ENCODE results near the gene ECT2.

ECT2 gene

DNA sequence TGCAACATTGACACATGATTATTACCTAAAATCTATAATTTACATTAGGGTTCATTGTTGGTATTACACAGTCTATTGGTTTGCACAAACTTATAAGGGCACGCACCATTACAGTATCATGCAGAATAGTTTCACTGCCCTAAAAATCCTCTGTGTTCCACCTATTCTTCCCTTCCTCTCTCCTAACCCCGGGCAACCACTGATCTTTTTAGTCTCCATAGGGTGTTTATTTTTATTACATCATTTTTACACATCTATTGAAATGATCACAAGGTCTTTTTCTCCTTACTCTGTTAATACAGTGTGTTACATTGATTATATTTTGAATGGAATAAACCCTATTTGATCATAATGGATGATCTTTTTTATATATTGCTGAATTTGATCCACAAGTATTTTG is 15.5 kb upstream of the ECT2 start:
- no peak for DNase-seq (ENCODE audit: low read depth)

DNA sequence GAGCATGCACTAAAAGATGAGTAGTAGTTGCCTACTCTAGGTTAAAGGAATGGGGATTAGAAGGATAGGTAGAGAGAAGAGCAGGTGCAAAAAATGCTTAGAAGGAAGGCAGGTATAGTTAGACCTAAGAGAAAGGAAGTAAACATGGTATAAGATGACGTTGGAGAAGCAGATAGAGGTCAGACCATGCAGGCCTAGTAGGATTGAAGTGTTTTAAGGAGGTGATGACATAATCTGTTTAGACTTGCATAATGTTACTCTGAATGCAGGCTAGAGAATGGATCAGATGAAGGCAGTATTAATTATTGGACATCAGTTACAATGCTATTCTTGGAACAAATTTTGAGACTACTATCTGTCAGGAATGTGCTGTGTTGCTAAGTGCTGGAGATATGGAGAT is 11.1 kb upstream of the ECT2 start:
- no peak for DNase-seq (ENCODE audit: low read depth)

DNA sequence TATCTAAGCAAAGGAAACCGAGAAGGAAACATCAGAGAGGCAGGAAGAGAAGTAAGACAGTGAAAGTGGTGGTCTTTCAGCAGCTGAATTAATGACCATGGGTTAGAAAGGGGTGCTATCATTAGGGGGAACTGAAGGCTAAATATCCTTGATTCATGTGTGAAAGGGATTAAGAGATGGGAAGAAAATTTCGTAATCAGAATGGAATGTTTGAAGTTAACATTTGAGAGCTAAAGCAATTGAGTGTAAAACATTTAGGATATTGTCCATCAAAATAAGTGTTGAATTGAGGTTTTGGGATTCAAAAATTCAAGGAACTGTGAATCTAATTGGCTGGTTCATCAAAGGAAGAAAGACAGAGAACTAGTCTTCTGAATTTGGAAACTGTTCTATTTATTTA is 4.1 kb upstream of the ECT2 start:
- no peak for DNase-seq (ENCODE audit: low read depth)

DNA sequence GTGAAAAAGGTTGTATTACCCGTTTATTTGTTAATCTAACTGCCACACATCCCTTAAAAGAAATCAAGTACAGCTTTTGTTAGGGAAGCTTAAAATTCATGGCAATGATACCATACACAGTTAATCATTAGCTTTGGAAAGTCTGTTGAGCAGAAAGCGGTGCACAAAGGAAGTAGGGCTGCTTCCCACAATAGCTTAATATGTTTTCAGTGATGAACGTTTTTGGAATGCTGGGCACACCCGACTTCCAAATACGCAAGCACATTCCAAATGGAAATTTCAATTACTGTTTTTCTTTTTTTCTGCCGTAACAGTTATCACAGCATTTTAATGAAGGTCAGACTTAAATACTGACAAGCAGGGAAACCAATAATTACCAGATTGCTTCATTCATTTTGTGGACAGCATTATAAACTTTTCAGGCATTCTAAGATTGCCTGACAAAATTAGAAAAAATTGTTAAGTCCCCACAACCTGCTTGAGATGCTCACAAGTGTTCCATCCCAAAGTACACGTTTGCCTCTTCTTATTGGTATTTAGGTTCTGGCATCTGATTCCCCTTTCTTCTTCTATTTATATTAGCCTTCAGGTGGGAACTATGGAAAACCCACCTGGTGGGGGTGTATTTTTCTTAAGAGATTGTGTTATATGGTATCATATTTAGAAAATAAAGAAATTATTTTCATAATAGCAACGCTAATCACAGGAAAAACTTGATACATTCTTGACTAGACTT is 1.1 kb upstream of the ECT2 start:
- peak; percentile 88 for DNase-seq (ENCODE audit: low read depth)

DNA sequence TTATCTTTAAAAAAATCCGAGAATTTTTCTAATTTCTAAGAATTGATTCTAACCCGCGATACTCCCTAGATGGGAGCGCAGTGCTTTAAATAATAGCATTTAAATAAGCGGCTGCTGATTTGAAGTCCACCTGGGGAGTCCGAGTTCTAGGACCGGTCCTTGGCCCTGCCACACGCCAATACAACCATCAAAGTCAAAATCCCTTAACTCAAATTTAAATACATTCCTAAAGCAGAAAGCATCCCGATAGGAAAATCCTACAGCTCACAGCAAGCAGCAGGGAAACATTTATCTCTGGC is 508 bp upstream of the ECT2 start:
- DNase-seq (ENCODE audit: low read depth): no peak

DNA sequence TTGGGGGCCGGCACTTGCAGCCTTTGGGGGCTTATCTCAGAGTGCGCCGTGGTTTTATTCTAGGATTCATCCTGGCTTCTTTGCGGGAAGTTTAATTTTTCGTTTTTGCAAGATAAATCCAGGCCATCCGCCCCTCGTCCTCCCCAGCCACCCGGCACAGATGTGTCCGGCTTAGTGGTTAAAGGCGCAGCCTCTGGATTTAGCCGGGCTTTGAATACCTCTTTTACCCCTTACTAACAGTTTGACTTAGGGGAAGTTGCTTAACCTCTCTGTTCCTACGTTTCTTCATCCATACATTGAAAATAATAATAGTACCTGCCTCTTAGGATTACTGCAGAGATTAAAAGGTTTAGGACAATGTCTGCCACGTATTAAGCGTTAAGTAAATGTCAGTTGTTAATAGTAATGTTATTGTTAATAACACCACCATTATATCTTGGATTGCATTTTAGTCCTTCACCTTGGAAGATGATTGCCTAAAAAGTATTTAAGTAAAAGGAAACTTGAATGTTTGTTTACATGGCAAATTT is 714 bp downstream of the ECT2 start:
- peak; percentile 6 for DNase-seq (ENCODE audit: low read depth)

DNA sequence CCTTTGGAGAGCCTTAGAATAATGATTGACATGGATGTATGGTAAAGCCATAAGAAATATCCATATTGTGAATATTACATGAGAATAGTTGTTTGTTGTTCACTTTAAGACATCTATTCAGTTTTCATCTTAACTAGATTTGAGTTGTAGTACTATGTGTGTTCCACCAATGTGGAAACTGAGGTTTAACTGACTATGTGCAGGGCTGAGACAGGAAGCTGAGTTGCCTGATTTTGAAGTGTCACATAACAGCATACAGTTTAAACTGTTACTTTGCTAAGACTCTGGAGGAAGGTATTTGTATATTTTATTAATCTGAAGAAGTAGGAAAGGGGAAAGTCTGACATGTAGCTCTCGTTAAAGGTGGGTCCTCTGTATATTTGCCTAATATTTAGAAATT is 2.1 kb downstream of the ECT2 start:
- no peak for DNase-seq (ENCODE audit: low read depth)

DNA sequence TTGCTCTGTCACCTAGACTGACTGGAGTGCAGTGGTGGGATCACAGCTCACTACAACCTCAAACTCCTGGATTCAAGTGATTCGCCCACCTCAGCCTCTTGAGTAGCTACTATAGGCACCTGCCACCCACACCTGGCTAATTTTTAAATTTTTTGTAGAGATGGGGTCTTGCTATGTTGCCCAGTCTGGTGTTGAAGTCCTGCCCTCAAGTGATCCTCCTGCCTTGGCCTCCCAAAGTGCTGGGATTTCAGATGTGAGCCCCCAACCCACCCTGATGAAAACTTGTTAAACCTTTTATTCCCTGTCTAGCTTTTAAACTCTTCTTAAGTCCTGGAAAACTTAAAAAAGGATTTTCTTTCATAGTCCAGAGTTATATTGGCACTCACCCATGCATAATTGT is 2.6 kb downstream of the ECT2 start:
- DNase-seq (ENCODE audit: low read depth): no peak

DNA sequence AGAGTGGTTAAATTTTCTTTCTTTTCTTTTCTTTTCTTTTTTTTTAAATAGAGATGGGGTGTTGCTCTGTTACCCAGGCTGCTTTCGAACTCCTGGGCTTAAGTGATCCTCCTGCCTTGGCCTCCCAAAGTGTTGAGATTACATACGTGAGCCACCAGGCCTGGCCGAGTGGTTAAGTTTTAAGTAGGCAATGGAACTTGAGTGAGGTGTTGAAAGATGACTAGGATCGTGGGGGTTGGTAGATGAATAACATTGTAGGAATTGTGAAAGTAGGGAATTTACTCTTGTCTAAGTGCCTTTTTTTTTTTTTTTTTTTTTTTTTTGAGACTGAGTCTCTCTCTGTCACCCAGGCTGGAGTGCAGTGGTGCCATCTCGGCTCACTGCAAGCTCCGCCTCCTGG is 9.9 kb downstream of the ECT2 start:
- peak; percentile 13 for DNase-seq (ENCODE audit: low read depth)

DNA sequence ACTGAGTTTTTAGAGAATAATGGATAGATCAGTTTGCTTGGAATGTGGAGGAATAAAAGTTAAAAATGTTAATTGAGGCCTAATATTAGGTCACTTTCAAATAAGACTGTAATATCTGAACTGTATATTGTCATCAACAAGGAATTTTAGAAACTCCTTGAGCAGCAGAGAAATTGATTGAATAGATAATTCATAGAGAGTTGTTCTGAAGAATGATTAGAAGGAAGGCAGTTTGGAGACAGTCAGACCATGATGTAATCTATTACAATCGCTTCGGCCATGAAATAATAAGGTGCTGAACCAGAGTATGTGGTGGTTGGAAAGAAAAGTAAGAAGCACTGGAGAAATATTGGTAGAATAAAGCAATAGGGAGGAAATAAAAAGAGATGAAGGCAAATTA is 15.7 kb downstream of the ECT2 start:
- DNase-seq (ENCODE audit: low read depth): no peak

DNA sequence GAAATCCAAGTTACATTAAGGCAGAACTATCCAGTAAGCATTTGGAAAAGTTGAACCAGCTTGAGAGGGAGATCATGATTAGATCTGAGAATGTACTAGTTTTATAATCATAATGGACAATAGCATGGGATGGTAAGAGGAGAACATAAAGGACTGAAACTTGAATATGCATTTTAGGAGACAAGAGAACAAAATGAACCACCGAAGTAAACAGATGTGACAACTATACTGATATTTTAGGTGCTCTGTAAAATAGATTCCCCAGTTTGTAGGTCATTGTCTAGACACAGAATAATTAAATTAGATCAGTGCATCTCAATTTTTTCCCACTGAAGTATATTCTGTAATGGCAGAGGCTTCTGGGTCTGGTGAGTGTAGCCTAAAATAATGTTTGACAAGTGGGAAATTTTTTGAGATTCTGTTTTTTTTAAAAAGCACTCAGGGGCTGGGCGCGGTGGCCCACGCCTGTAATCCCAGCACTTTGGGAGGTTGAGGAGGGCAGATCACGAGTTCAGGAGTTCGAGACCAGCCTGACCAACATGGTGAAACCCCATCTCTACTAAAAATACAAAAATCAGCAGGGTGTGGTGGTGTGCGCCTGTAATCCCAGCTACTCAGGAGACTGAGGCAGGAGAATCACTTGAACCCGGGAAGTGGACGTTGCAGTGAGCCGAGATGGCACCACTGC is 16.3 kb downstream of the ECT2 start:
- no peak for DNase-seq (ENCODE audit: low read depth)

DNA sequence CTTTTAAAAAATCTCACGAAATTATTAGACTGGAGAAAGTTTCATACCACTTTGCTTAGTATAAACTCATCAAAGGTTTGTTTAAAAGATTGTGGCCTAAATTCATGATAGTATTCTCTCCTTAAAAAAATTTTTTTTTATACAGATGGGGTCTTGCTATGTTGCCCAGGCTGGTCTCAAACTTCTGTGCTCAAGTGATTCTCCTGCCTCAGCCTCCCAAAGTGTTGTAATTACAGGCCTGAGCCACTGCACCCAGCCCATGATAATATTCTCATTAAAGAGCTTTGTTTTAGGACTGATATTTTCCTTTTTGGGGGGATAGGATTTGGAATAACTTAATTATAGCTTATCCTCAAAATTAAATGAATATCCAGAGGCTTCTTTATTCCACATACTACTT is 19.9 kb downstream of the ECT2 start:
- DNase-seq (ENCODE audit: low read depth): no peak

DNA sequence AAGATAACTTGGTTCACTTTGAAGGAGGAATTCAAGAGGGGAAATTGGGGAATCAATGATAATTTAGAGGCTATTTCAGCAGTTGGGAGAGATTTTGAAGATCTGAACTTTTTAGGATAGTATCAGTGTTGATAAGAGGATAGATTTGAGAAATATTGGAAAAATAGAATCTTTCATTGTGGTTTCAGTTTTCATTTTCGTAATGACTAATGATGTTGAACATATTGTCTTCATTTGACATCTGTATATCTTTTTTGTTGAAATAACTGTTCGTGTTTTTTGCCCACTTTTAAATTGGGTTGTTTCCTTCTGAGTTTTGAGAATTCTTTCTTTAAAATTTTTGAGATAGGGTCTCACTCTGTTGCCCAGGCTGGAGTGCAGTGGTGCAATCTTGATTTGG is 21.1 kb downstream of the ECT2 start:
- no peak for DNase-seq (ENCODE audit: low read depth)

DNA sequence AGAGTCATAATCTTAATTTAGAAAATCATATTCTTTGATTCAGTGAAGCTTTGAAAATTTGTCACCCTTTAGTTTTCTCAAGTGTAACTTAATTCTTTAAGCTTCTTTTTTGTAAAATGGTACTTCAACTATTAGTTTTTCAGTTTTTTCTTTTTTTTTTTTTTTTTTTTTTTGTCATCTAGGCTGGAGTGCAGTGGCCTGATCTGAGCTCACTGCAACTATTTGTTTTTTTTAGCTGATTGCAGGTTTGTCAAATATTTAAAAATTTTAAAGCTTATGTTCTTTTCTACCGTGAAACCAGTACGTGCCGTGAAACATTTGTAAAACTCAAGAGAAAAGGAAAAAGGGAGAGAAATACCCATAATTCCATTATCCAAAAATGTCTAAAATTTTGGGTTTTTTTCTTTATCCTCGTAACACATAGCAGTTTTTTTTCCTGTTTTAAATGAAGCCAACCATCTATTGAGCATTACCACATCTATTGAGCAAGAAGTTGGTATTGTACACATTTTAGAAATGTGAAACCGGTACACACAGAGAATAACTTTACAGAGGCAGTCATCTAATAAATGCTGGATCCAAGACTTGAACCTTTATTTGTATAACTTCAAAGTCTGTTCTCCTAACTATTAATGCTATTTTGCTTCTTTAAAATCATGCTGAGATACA is 25.7 kb downstream of the ECT2 start:
- DNase-seq (ENCODE audit: low read depth): no peak

DNA sequence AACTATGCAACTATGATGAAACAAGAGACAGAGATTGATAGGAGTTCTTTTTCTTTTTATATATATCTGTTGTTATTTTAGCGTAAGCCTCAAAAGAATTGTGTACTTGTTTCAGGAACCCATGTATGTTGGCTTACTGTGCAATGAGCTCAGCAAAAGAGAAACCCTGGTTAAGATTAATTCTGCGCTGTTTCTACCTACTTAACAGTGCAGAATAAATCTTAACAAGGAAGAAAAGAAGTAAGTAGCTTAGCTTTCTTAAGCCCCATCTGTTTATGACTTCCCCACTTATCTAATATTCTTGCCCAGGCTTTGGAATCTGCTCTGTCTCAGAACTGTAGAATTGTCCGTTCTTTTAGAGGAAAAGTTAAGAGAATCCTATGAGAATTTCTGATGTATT is 27.4 kb downstream of the ECT2 start:
- DNase-seq (ENCODE audit: low read depth): no peak

DNA sequence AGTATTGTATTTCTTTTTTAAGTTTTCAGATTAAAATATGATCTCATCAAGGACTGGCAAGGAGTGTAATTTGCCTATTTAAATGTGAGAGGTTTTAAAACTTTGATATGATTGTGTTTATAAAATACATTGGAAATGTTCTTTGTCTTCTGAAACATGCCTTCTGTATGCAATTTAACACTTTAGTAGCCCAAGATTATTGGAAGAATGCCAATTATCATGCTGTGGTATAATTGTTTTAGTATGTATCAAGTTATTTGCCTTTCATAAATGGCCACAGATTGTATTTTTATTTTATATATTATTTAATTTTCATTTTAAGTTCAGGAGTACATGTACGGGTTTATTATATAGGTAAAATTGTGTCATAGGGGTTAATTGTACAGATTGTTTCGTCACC is 31.7 kb downstream of the ECT2 start:
- no peak for DNase-seq (ENCODE audit: low read depth)

DNA sequence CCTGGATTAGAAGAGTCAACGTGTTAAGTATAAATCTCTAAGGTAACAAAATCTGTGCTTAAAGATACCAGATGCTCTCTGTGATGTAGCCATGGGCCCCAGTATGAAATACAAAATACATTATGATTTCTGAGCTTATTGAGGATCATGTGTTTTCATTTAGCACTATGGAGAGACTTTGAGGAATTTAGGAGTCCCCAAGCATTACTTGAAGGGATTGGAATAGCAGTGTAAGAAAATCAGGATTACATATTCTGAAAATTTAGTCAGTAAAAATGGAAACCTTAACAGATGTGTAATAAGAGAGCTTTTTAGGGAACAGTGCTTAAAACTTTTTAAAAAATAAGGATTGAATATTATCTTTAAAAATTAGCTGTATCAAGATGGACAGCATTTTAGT is 35.5 kb downstream of the ECT2 start:
- DNase-seq (ENCODE audit: low read depth): no peak

DNA sequence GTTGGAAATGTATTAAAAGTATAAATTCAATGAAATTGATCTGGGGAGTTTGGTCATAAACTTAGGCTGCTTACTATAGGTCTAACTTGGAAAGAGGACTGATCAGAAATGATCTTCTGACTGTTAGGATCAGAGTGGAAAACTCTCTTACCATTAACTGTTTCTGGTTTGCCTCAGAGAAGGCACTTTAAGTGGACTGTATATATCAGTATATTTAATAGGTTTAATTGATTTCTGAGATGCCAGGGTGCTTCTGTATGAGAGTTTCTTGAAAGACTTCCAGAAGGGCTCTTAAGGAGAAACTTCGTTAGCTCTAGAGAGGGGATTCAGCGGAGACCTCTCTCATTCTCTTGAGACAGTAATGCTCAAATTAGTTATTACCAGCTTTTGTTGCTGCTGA is 36.5 kb downstream of the ECT2 start:
- no peak for DNase-seq (ENCODE audit: low read depth)

DNA sequence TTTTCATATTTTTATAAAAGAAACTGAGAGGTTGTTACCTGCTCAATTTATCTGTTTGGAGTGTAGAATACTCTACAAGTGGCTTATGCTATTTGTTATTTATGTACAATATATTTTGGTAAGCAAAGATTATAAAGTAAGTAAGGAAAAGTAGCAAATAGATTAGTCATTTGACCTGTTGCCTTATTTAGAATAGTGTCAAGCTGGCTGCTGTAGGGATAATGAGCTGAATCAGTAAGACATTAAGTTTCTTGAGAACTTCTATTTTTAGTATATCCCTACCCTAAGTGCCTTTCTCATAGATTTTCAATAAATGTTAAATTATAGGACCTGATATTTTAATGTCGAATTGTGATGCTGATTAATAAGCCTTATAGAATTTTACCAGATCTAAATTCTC is 37.2 kb downstream of the ECT2 start:
- DNase-seq (ENCODE audit: low read depth): no peak

DNA sequence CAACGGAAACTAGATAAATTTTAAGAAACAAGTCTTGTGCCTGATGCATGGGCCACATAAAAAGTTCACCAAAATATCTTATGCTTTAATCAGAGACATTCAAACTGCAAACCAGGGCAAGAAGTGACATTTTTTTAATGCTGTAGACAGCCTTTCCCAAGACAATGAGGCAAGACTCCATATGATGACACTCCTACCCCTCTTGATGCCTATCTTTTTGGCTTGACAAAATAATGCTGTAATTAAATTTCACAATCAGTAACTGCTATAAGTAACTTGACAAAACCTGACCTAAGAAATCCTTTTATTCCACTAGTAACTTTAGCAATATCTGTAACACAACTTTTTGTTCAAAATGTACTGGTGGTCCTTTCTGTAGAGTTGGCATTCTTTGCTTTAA is 48.7 kb downstream of the ECT2 start:
- no peak for DNase-seq (ENCODE audit: low read depth)

DNA sequence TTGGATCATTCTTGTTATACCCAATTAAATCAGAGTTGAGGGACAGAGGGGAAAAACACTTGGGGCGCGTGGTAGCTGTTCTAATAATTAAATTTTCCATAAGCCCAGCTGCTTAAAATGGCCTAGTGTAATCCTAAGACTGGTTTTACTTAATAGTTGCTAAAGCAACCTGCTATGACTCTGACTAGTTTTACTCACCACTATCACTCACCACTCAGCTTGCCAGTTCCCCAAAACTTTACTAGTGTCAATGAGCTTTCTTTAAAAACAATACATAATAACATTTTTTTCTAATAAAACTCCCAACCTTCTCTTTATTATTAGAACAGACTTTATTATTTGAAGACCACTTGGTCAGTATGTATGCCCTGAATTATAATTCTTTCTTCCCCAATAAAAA is 49.6 kb downstream of the ECT2 start:
- DNase-seq (ENCODE audit: low read depth): no peak

DNA sequence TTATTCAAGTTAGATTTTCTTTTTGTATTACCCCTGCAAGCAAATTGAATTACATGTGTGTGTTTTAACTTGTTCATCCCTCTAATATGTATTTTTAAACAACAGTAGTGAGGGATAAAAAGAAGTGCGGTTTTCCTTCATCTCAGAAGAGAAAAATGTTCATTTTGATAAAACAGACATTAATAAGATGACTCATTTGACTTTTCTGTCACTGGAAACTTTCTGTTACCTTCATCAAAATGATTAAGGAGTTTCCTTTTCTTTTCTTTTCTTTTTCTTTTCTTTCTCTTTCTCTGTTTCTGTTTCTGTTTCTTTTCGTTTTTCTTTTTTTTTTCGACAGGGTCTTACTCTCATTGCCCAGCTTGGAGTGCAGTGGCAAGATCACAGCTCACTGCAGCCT is 53.0 kb downstream of the ECT2 start:
- no peak for DNase-seq (ENCODE audit: low read depth)

DNA sequence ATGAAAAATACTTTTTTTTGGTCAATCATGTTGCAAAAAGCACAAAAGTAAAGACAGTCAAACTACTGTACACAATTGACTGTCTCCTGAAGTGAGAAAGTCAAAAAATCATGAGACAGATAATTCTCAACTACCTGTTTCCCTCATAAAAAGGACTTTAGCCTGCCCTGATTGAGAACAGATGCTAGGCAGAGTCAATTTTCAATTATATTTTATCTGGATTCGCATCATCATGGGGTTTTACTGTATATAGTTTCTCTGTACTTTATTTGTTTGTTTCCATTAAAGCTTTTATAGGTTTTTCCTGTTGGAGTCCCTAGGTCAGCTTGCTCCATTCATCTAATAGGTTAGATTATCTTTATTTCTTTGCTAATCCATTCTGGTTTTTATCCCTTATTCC is 53.8 kb downstream of the ECT2 start:
- no peak for DNase-seq (ENCODE audit: low read depth)
